Motor neuron (in vitro differentiated cells): Measurements from ENCODE around the gene CAPNS1. TPM values are rescaled to one million over a fixed set of nuclear protein-coding genes. Genes with fewer than 3 reads are reported as not detected.
A peak's percentile ranks its signal among the peaks of the same experiment; 100 is the strongest.

Source experiments
- ATAC-seq, 8 experiments: fragments of 200-7000 bp; cut with Tn5 transposase; replicated peaks in 6 of 8; 2 replicates each; pipeline ENCODE4 v1.8.0; 2021; ENCODE audit warnings: mild to moderate bottlenecking in 8 of 8, moderate library complexity in 8 of 8
- H3K27ac ChIP-seq, 2 donors: fragments of 250-450 bp; sonication (Bioruptor Pico); 2 replicates each; pipeline ENCODE4 v1.9.0; 2021; ENCODE audit warnings: antibody characterized with exemption in 2 of 2, mild to moderate bottlenecking in 2 of 2, moderate library complexity in 1 of 2
- H3K4me1 ChIP-seq, 2 donors: fragments of 250-450 bp; sonication (Bioruptor Pico); replicated peaks in 1 of 2; 2 replicates each; pipeline ENCODE4 v1.6.1; 2021; ENCODE audit warnings: antibody characterized with exemption in 2 of 2, mild to moderate bottlenecking in 2 of 2, moderate library complexity in 1 of 2
- H3K4me3 ChIP-seq, 5 donors: fragments of 250-450 bp; sonication (Bioruptor Pico); 2 replicates each; pipeline ENCODE4 v1.9.0; 2021; ENCODE audit warnings: antibody characterized with exemption in 5 of 5, mild to moderate bottlenecking in 5 of 5, moderate library complexity in 4 of 5
- WGBS, 10 experiments: fragments of 450-650 bp; shearing (Covaris generic); methylation state at CpG; one replicate each; pipeline ENCODE4 v1.0.0; 2022; 5-methylcytosine and 5-hydroxymethylcytosine counted together
- in situ Hi-C, 9 experiments: fragments of 400-800 bp; cut with MboI; loops; one replicate each; pipeline ENCODE4 v1.15.0; 2021; ENCODE audit warnings: low sequenced_read_pairs in 9 of 9, low pct_unique_long_range_greater_than_20kb in 2 of 9; ENCODE audit not compliant: unreplicated experiment in 9 of 9
- total RNA-seq, 8 experiments: library from RNA; unstranded; fragments of 300-600 nt; gene quantifications; 2 replicates each; pipeline versions ENCODE4 v1.2.3 to v1.2.4, GENCODE V29; 2022

Gene CAPNS1
- total RNA-seq, 8 experiments from 2014 or later = 146 to 839 (median 321) TPM

- Histone ChIP-seq H3K4me1 (no peaks in the 10 kb centered on the region), H3K4me3 (no peak overlapping the region), H3K27ac (no peak overlapping the region)
- in situ Hi-C loops = no loop called here
- WGBS, 10 experiments = 80 to 100% (median 93%) methylated on average over 1 to 5 of the region's 6 CpGs; no CpG with 5 or more reads in 5 of the 10 experiments
- no peak for ATAC-seq
These were observed 33.4 kb upstream of the CAPNS1 start for GRCh38 chr19:36106441-36106840.

GRCh38 chr19:36106991-36107390 is 32.9 kb upstream of the CAPNS1 start:
- Histone ChIP-seq H3K4me1 (no peaks in the 10 kb centered on the region), H3K27ac (no peak overlapping the region), H3K4me3 (no peak overlapping the region)
- 92 to 100% (median 100%) methylated on average over 1 to 4 of the region's 5 CpGs; no CpG with 5 or more reads in 6 of the 10 experiments for WGBS, 10 experiments
- in situ Hi-C loops = no loop called here
- ATAC-seq = no peak

- no peak for ATAC-seq
- WGBS, 10 experiments = 71 to 100% (median 92%) methylated on average over 1 to 3 of the region's 3 CpGs; no CpG with 5 or more reads in 3 of the 10 experiments
- Histone ChIP-seq H3K27ac (no peak overlapping the region), H3K4me3 (no peak overlapping the region), H3K4me1 (peaks cover 3 to 4% of the 10 kb centered on the region in 2 donors)
- in situ Hi-C loops = no loop called here
These were observed 31.2 kb upstream of the CAPNS1 start for GRCh38 chr19:36108684-36109083.

- Histone ChIP-seq H3K4me3 (no peak within 1 kb of the TSS), H3K27ac (no peak within 1 kb of the TSS), H3K4me1 (peaks cover 4 to 5% of the 10 kb centered on the region in 2 donors)
- WGBS, 10 experiments = 100% methylated on average over 1 of the region's 1 CpG; no CpG with 5 or more reads in 9 of the 10 experiments
- ATAC-seq = no peak
- in situ Hi-C loops = no loop called here
These were observed 29.2 kb upstream of the CAPNS1 start, which contains the start of gene OVOL3 for GRCh38 chr19:36110487-36111199. OVOL3 (plus strand) TSS chr19:36111143; CDS start chr19:36111203, 60 bp downstream.

- Histone ChIP-seq H3K27ac (no peak overlapping the region), H3K4me3 (no peak overlapping the region), H3K4me1 (peaks cover 5 to 7% of the 10 kb centered on the region in 2 donors)
- WGBS, 10 experiments = 55 to 87% (median 80%) methylated on average over 3 to 5 of the region's 13 CpGs; no CpG with 5 or more reads in 7 of the 10 experiments
- no peak for ATAC-seq
- in situ Hi-C loops = no loop called here
These were observed 28.7 kb upstream of the CAPNS1 start for GRCh38 chr19:36111200-36111539.

- 96 to 100% methylated on average over 4 to 10 of the region's 10 CpGs; no CpG with 5 or more reads in 8 of the 10 experiments for WGBS, 10 experiments
- Histone ChIP-seq H3K4me3 (no peak overlapping the region), H3K27ac (no peak overlapping the region), H3K4me1 (peaks cover 6 to 8% of the 10 kb centered on the region in 2 donors)
- in situ Hi-C loops = no loop called here
- no peak for ATAC-seq
These were observed 27.2 kb upstream of the CAPNS1 start for GRCh38 chr19:36112678-36113077.

- peaks cover 6 to 8% of the 10 kb centered on the region in 2 donors for H3K4me1 ChIP-seq
- H3K4me3 ChIP-seq = peak overlapping the region; percentile 47 to 85 (median 62)
- no peak overlapping the region for H3K27ac ChIP-seq
- in situ Hi-C loops = no loop called here
- WGBS, 10 experiments = 70 to 97% (median 89%) methylated on average over 4 to 9 of the region's 34 CpGs; no CpG with 5 or more reads in 6 of the 10 experiments
- ATAC-seq = no peak
These were observed 26.4 kb upstream of the CAPNS1 start for GRCh38 chr19:36113425-36113824.

GRCh38 chr19:36113894-36114720 is 25.8 kb upstream of the CAPNS1 start:
- in situ Hi-C loops = no loop called here
- ATAC-seq = peak in 4 of 8 experiments; percentile 0 to 8 (median 4)
- Histone ChIP-seq H3K4me3 (peak overlapping the region; percentile 47 to 85 (median 62)), H3K4me1 (peaks cover 6 to 8% of the 10 kb centered on the region in 2 donors), H3K27ac (peak overlapping the region; percentile 60 to 82)
- WGBS, 10 experiments = 0 to 27% (median 20%) methylated on average over 2 to 12 of the region's 48 CpGs; no CpG with 5 or more reads in 5 of the 10 experiments

GRCh38 chr19:36114721-36115452 is 25.0 kb upstream of the CAPNS1 start, which contains the start of gene POLR2I:
POLR2I (minus strand) TSS chr19:36114875; CDS start chr19:36114856, 19 bp downstream.
- in situ Hi-C loops = no loop called here
- Histone ChIP-seq H3K4me1 (peaks cover 6 to 8% of the 10 kb centered on the region in 2 donors), H3K27ac (peak within 1 kb of the TSS; percentile 76 to 82), H3K4me3 (peak within 1 kb of the TSS; percentile 54 to 85 (median 62))
- 0 to 10% (median 2%) methylated on average over 1 to 20 of the region's 60 CpGs; no CpG with 5 or more reads in 3 of the 10 experiments for whole genome bisulfite sequencing, 10 experiments
- peak; percentile 84 to 95 (median 93) for ATAC-seq

GRCh38 chr19:36115453-36116343 is 24.2 kb upstream of the CAPNS1 start, which contains the start of gene TBCB:
TBCB (plus strand) TSS chr19:36115468; CDS start chr19:36115561, 93 bp downstream.
- in situ Hi-C loops = no loop called here
- peak within 1 kb of the TSS; percentile 54 to 85 (median 62) for H3K4me3 ChIP-seq
- 1 to 24% (median 8%) methylated on average over 4 to 17 of the region's 59 CpGs; no CpG with 5 or more reads in 6 of the 10 experiments for WGBS, 10 experiments
- peaks cover 6 to 8% of the 10 kb centered on the region in 2 donors for H3K4me1 ChIP-seq
- H3K27ac ChIP-seq = peak within 1 kb of the TSS; percentile 76 to 82
- peak in 7 of 8 experiments; percentile 13 to 36 (median 27) for ATAC-seq

GRCh38 chr19:36116344-36116637 is 23.6 kb upstream of the CAPNS1 start:
- ATAC-seq = no peak
- Histone ChIP-seq H3K27ac (no peak overlapping the region), H3K4me1 (peaks cover 6 to 8% of the 10 kb centered on the region in 2 donors), H3K4me3 (peak overlapping the region; percentile 52 to 85 (median 56))
- in situ Hi-C loops = no loop called here
- 13 to 100% (median 86%) methylated on average over 1 of the region's 1 CpG; no CpG with 5 or more reads in 6 of the 10 experiments for WGBS, 10 experiments
